ENCODE results near the gene DUOX2.
"Not testable (repeated sequence)": the region's sequence is repeated elsewhere in the genome, so short reads cannot be mapped to it uniquely, and the experiment has no call there.

The DUOX2 gene

GRCh38 chr15:45100884-45101625 is 12.9 kb downstream of the DUOX2 start:
- DNase-seq (ENCODE audit: low spot score), result no peak

- DNase-seq (ENCODE audit: low spot score), result no peak
These were observed 14.3 kb downstream of the DUOX2 start for GRCh38 chr15:45099549-45100165.

- DNase-seq (ENCODE audit: low spot score), result no peak
These were observed 16.5 kb downstream of the DUOX2 start for GRCh38 chr15:45097466-45097865.

GRCh38 chr15:45095661-45096060 is 18.3 kb downstream of the DUOX2 start:
- no peak for DNase-seq (ENCODE audit: low spot score)

- DNase-seq (ENCODE audit: low spot score), result no peak
These were observed 19.6 kb downstream of the DUOX2 start for GRCh38 chr15:45094358-45094730.

- DNase-seq (ENCODE audit: low spot score), result no peak
These were observed 20.2 kb downstream of the DUOX2 start for GRCh38 chr15:45093622-45094357.

GRCh38 chr15:45093013-45093412 is 21.0 kb downstream of the DUOX2 start:
- no peak for DNase-seq (ENCODE audit: low spot score)

GRCh38 chr15:45091576-45091975 is 22.4 kb downstream of the DUOX2 start:
- no peak for DNase-seq (ENCODE audit: low spot score)

GRCh38 chr15:45091161-45091560 is 22.8 kb downstream of the DUOX2 start:
- DNase-seq (ENCODE audit: low spot score), result no peak

- DNase-seq (ENCODE audit: low spot score), result no peak
These were observed 24.1 kb downstream of the DUOX2 start for GRCh38 chr15:45089712-45090373.

- DNase-seq (ENCODE audit: low spot score), result no peak
These were observed 24.9 kb downstream of the DUOX2 start for GRCh38 chr15:45088801-45089711.

- no peak for DNase-seq (ENCODE audit: low spot score)
These were observed 26.5 kb downstream of the DUOX2 start for GRCh38 chr15:45087513-45087912.

- DNase-seq (ENCODE audit: low spot score), result no peak
These were observed 29.8 kb downstream of the DUOX2 start for GRCh38 chr15:45084163-45084562.

GRCh38 chr15:45083223-45083622 is 30.7 kb downstream of the DUOX2 start:
- no peak for DNase-seq (ENCODE audit: low spot score)

- not testable (repeated sequence) for DNase-seq (ENCODE audit: low spot score)
These were observed 31.6 kb downstream of the DUOX2 start for GRCh38 chr15:45082412-45082811.

GRCh38 chr15:45080593-45080992 is 33.4 kb downstream of the DUOX2 start:
- DNase-seq (ENCODE audit: low spot score), result not testable (repeated sequence)

GRCh38 chr15:45079628-45080246 is 34.2 kb downstream of the DUOX2 start:
- DNase-seq (ENCODE audit: low spot score), result not testable (repeated sequence)

GRCh38 chr15:45079201-45079600 is 34.8 kb downstream of the DUOX2 start:
- DNase-seq (ENCODE audit: low spot score), result not testable (repeated sequence)

- not testable (repeated sequence) for DNase-seq (ENCODE audit: low spot score)
These were observed 36.6 kb downstream of the DUOX2 start for GRCh38 chr15:45077391-45077790.

GRCh38 chr15:45075440-45076320 is 38.3 kb downstream of the DUOX2 start:
- not testable (repeated sequence) for DNase-seq (ENCODE audit: low spot score)
